Superior temporal gyrus (tissue), 1 donor: ENCODE measurements around the gene PKIB.

Source experiments
- DNase-seq: peaks from one replicate; pipeline ENCODE4 v3.0.0-alpha.2; 2016; ENCODE audit errors: extremely low spot score

Gene PKIB

GRCh38 chr6:122666418-122666817 lies 56.2 kb downstream of the PKIB start:
- DNase-seq = no peak

DNA sequence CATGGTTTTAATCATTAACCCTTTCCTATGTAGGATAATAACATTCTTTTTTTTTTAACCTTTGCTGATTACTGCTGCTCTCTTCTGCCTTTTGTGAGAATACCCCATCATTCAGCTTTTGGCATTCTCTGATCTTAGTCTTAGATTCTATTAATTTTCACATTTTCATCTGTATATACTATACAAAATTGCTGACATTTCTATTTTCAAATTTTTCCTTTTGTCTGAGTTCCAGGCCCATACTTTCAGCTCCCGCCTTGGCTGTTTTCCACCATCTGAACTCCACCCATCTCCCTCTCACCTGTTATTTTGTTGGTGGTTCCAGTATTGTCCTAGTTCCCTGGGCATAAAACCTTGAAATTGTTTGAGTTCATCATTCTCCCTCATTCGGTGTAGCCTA lies 59.2 kb downstream of the PKIB start:
- DNase-seq = no peak

- no peak for DNase-seq
These were observed 59.7 kb downstream of the PKIB start for GRCh38 chr6:122669868-122670267.

DNA sequence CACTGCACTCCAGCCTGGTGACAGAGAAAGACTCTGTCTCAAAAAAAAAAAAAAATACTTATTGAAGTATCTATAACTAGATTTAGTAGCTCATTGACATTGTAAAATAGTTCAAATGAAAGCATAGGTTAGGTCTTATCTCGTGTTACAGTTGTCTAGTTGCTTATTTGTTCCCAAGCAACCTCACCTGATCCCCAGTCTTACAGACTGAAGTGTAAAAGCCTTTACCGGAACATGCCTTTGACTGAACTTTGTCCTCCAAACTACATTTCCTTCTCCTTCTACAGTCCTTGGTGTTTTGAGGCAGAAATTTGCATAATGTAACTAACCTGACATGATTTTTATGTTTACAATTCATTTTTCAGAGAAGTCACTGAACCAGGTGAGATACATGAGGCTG lies 61.0 kb downstream of the PKIB start:
- DNase-seq = no peak

DNA sequence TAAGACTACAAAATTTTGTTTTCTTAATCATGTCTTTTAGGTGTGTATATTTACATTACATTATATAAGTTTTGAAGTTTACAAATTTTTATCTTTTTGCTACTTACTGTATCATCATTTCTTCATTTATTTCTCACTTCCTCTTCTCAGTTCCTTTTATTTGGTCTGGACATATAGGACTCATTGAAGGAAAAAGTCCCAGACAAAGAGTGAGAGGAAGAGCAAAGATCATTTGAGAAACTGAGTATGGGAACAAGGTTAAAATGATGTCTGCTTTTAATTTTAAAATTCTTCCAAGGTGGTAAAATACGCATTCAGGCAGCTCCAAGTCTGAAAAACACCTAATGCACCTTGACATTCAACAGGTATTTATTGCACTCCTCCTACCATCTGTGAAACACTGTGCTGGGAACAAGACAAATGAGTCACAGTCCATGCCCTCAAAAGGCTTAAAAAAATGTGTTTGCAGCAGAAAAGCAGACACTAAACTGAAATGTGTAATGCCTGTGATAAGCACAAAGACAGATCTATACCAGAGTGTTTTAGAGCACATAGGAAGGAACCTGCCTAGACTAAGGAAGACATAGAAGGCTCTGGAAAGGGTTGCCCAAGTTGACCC lies 63.2 kb downstream of the PKIB start:
- no peak for DNase-seq

DNA sequence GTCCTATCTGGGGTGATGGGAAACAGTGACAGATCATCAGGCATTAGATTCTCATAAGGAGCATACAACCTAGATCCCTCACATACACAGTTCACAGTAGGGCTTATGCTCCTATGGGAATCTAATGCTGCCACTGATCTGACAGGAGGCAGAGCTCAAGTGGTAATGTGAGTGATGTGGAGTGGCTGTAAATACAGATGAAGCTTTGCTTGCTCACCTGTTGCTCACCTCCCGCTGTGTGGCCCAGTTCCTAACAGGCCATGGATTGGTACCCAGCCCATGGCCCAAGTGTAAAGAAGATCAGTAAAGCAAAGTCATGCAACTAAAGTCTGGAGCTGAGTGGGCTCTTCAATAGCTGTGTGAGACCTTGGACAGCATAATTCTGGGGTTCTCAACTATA lies 65.9 kb downstream of the PKIB start:
- DNase-seq = no peak

GRCh38 chr6:122676688-122677087 lies 66.5 kb downstream of the PKIB start:
- no peak for DNase-seq

DNA sequence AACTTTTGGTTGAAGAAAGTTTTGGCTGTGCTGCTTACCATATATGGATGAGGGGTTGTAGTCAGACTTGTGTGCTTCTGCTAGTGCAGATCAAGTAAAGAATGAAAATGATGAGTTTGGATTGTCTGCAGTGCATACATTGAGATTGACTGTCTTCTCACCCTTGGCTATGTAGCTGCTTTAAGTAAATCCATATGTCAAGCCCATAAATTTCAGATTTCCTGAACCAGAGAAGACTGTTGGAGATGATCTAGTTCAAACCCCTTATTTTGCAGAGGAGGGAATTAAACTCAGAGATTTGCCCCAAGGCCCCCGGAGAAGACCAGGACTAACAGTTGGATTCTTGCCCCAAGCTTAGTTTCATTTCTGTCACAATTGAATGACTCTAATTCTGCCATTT lies 67.2 kb downstream of the PKIB start:
- no peak for DNase-seq

DNA sequence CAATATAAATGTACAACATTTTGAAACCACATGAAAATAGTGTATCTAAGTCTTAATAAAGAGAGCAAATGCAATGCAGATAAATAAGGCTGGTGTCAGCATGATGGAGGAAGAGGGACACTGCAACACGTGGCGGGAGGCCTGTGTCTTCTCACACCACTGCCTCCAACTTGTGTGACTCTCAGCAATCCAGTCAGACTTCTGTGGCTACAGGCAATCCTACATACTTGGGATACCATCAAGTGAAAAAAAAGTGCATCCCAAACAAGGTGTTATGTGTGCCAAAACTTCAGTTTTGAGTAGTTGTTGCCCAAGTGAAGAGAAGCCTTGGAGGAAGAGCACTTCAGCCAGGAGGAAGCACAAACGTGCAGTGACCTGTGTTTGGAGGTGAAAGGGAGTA lies 68.6 kb downstream of the PKIB start:
- DNase-seq = no peak

DNA sequence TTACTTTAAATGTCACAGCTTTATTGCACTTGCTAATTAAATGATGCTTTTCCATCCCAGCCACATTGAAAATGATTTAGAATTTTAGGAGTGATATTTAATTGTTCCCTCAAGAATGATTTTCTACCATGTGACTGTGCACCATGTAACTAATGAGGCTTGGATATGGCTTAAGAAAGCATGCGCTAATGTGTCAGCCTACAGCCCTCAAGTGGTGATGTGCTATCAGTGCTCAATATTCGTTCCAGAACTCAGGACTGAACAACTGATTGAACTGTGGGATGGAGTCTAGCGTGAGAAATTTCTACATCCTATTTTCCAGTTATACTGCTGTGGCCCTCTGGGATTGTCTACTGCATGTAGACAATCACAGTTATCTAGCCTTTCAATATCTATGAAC lies 71.5 kb downstream of the PKIB start:
- no peak for DNase-seq

- DNase-seq = no peak
These were observed 73.9 kb downstream of the PKIB start for GRCh38 chr6:122683989-122684651.

DNA sequence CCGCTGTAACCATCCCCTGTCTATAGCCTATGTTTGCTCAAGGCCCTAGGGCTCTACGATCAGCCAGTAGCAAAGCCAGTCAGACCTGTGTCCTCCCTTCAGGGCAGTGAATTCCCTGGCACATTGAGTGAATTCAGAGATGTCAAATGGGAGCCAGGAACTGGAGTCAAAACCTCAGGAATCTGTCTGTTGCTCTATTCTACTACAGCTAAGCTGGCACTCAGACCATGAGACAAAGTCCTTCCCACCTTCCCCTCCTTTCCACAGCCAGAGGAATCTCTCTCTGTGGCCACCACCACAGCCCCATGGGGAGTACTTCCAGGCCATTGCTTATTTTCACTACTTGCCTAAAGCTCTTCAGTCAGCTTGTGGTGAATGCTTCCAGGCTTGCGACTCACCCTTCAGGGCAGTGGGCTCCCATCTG lies 82.0 kb downstream of the PKIB start:
- DNase-seq = no peak

DNA sequence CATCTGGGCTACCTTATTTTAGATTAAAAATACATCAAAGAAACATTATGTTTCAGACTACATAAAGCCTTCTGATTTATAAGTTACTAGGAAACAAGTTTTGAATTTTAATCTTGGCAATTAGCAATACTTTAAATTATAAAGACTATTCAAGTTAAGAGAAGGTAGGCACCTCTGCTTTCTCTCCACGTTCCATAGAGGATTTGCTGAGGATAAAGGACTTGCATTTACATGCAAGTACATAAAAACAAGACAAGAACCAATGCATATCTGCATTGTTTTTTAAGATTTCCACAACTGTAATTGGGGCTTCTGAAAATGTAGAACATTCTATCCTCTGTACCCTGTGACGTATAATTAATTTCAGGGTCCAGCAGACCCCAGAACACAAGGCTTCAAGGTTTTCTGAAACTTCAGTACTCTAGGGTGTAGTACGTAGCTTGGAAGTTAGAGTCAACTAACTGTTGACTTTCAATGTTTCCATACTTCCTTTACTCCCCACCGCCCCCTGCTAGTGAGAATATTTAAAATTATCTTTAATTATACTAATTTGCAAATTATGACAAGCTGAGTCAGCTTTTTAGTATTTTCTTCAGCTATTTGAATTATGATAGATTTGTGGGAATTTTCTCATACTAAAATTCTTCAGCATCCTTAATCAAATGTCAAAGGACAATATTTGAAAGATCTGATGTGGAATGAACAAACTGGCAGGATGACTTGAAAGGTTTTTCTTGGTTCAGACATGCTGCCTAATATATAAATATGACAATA lies 82.8 kb downstream of the PKIB start:
- no peak for DNase-seq

DNA sequence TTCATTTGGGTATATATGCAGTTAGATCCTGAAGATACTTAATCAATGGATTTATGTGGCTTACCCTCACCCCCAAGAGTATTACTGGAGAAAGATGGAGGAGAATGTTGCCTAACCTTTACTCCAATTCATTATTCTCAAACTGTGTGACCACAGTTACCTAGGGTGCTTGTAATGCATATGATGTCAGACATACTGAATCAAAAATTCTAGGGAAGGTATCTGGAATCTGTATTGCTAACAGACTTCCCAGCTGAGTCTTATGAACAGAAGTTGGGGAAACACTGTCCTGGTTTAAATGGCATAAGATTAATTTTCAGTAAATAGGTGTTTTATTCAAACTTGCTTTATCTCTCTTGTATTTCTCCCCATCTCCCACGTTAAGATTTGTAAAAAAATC lies 83.9 kb downstream of the PKIB start:
- DNase-seq = no peak

- no peak for DNase-seq
These were observed 84.4 kb downstream of the PKIB start for GRCh38 chr6:122694602-122695001.

- no peak for DNase-seq
These were observed 85.0 kb downstream of the PKIB start for GRCh38 chr6:122695188-122695587.

- DNase-seq = no peak
These were observed 85.9 kb downstream of the PKIB start for GRCh38 chr6:122696079-122696478.

GRCh38 chr6:122696853-122697252 lies 86.6 kb downstream of the PKIB start:
- no peak for DNase-seq

DNA sequence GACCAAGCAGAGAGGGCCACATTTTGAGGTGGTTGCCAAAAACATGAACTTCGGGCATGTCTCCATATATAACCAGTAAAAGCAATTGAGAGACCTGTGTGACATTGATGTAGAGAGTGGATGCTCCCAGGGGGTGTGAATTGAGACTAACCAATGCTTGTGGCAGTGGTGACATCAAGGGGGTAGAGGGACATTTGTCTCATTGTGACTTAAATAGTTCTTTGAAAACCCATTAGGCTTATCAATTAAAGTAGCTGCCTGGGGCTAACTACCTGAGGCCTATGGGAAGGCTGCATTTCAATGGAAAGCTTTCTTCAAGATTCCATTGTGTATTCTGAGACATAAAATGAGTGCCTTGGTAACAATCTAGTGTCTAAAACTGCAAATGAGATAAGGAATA lies 87.3 kb downstream of the PKIB start:
- no peak for DNase-seq

GRCh38 chr6:122701666-122702065 lies 91.5 kb downstream of the PKIB start:
- no peak for DNase-seq

DNA sequence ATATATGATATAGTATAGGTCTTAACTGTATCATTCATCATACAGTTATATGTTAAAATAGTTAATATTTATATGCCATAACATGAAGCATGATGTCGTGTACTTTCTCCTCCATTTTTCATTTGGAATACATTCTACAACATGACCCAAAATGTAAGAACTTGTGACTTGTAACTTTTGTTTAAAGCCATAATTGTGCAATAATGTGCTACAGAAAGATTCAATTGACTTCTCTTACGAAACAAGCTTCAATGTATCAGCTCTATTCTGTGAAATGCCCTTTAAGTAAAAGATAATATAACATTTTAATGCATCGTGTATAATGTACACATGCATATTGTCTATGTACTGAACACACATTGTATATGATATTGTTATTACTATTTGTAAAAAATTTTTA lies 92.6 kb downstream of the PKIB start:
- no peak for DNase-seq

- no peak for DNase-seq
These were observed 93.9 kb downstream of the PKIB start for GRCh38 chr6:122704066-122704465.

GRCh38 chr6:122709922-122710512 lies 99.8 kb downstream of the PKIB start:
- DNase-seq = no peak
